Naive thymus-derived CD4-positive, alpha-beta T cell (primary cell): Measurements from ENCODE around the gene CYP2W1. TPM values are rescaled to one million over a fixed set of nuclear protein-coding genes. Genes with fewer than 3 reads are reported as not detected.
"Not testable (repeated sequence)": the region's sequence is repeated elsewhere in the genome, so short reads cannot be mapped to it uniquely, and the experiment has no call there.

ENCODE experiments used
- ATAC-seq: fragments of 150-1000 bp; cut with Tn5 transposase; 2 replicates; pipeline ENCODE4 v1.10.0; 2021; ENCODE audit warnings: mild to moderate bottlenecking, moderate library complexity
- CTCF ChIA-PET: fragments of 350-600 bp; sonication (Branson Sonifier 250); formaldehyde crosslinking; loops from one replicate; lab custom pipeline; 2021; ENCODE audit warnings: antibody characterized with exemption; lab: Charles Lee
- POLR2A ChIA-PET: fragments of 350-600 bp; sonication (Branson Sonifier 250); formaldehyde crosslinking; loops from one replicate; lab custom pipeline; 2021; ENCODE audit warnings: antibody characterized with exemption, inconsistent platforms; lab: Charles Lee
- DNase-seq, 9 donors: peaks; one replicate each; pipeline versions ENCODE4 v3.0.0 to v3.0.0-alpha.2; 2020 to 2022; ENCODE audit warnings: mixed read lengths in 1 of 9
- H3K27ac ChIP-seq: one replicate; pipeline ENCODE4 v1.7.0; 2013; ENCODE audit warnings: mild to moderate bottlenecking, low read depth, low read length, moderate library complexity
- H3K27me3 ChIP-seq, 2 donors: one replicate each; pipeline ENCODE4 v1.7.0; 2013; ENCODE audit warnings: low read length in 2 of 2, mild to moderate bottlenecking in 2 of 2, moderate library complexity in 2 of 2; ENCODE audit not compliant: control insufficient read depth in 2 of 2, insufficient read depth in 2 of 2
- H3K36me3 ChIP-seq, 3 experiments: 1 replicate in 2 of 3; 2 replicates in 1 of 3; pipeline ENCODE4 v1.7.0; 2013; ENCODE audit warnings: low read length in 3 of 3, mild to moderate bottlenecking in 3 of 3, moderate library complexity in 1 of 3; ENCODE audit not compliant: insufficient read depth in 3 of 3, control insufficient read depth in 2 of 3
- H3K4me1 ChIP-seq, 2 donors: one replicate each; pipeline ENCODE4 v1.7.0; 2013; ENCODE audit warnings: low read length in 2 of 2, mild to moderate bottlenecking in 2 of 2, moderate library complexity in 1 of 2; ENCODE audit not compliant: control insufficient read depth in 2 of 2, insufficient read depth in 2 of 2
- H3K4me3 ChIP-seq: 2 replicates; pipeline ENCODE4 v1.7.0; 2013; ENCODE audit warnings: mild to moderate bottlenecking, low read length
- H3K9me3 ChIP-seq, 3 experiments: 1 replicate in 2 of 3; 2 replicates in 1 of 3; pipeline ENCODE4 v1.7.0; 2013; ENCODE audit warnings: low read length in 3 of 3; ENCODE audit not compliant: control insufficient read depth in 2 of 3
- H3K27ac Mint-ChIP-seq, 9 donors: one replicate each; pipeline ENCODE4 v1.8.0; 2020 to 2022; ENCODE audit warnings: mixed read lengths in 9 of 9, mild to moderate bottlenecking in 8 of 9, moderate library complexity in 5 of 9, inconsistent platforms in 2 of 9
- H3K27me3 Mint-ChIP-seq, 5 donors: one replicate each; pipeline ENCODE4 v1.8.0; 2021 to 2022; ENCODE audit warnings: mixed read lengths in 5 of 5, mild to moderate bottlenecking in 1 of 5
- H3K36me3 Mint-ChIP-seq, 5 donors: one replicate each; pipeline ENCODE4 v1.8.0; 2020 to 2022; ENCODE audit warnings: mixed read lengths in 5 of 5, mild to moderate bottlenecking in 3 of 5, inconsistent platforms in 1 of 5
- H3K4me1 Mint-ChIP-seq, 7 donors: one replicate each; pipeline ENCODE4 v1.8.0; 2020 to 2022; ENCODE audit warnings: mixed read lengths in 7 of 7, mild to moderate bottlenecking in 3 of 7, inconsistent platforms in 1 of 7
- H3K4me3 Mint-ChIP-seq, 10 donors: one replicate each; pipeline ENCODE4 v1.8.0; 2020 to 2022; ENCODE audit warnings: mild to moderate bottlenecking in 10 of 10, mixed read lengths in 10 of 10, moderate library complexity in 6 of 10, inconsistent platforms in 2 of 10
- H3K9me3 Mint-ChIP-seq, 11 donors: one replicate each; pipeline ENCODE4 v1.8.0; 2020 to 2022; ENCODE audit warnings: mixed read lengths in 11 of 11, mild to moderate bottlenecking in 4 of 11, inconsistent platforms in 1 of 11, moderate library complexity in 1 of 11
- intact Hi-C, 2 donors: fragments of 100-400 bp; cut with micrococcal nuclease; formaldehyde crosslinking; loops; one replicate each; pipeline ENCODE4 v1.15.1; 2023
- microRNA-seq: library from miRNA; unstranded; fragments of <30 nt; microRNA quantifications from one replicate; pipeline ENCODE4 v1.2.0, GENCODE V29; 2022; ENCODE audit warnings: borderline microRNAs expressed
- polyA plus RNA-seq, 2 donors: library from polyadenylated mRNA; unstranded; fragments of 300-500 nt; fragmentation: Illumina TruSeq; gene quantifications; one replicate each; pipeline ENCODE4 v1.2.3, GENCODE V29; 2021
- total RNA-seq, 6 experiments: library from RNA in 5 of 6; stranded (reverse) in 5 of 6; gene quantifications; 1 replicate in 5 of 6; 2 replicates in 1 of 6; pipeline ENCODE4 v1.2.3 and lab custom pipeline; 2021 to 2026

Gene CYP2W1
- total and polyA plus RNA-seq, 7 experiments from 2014 or later = not detected

DNA sequence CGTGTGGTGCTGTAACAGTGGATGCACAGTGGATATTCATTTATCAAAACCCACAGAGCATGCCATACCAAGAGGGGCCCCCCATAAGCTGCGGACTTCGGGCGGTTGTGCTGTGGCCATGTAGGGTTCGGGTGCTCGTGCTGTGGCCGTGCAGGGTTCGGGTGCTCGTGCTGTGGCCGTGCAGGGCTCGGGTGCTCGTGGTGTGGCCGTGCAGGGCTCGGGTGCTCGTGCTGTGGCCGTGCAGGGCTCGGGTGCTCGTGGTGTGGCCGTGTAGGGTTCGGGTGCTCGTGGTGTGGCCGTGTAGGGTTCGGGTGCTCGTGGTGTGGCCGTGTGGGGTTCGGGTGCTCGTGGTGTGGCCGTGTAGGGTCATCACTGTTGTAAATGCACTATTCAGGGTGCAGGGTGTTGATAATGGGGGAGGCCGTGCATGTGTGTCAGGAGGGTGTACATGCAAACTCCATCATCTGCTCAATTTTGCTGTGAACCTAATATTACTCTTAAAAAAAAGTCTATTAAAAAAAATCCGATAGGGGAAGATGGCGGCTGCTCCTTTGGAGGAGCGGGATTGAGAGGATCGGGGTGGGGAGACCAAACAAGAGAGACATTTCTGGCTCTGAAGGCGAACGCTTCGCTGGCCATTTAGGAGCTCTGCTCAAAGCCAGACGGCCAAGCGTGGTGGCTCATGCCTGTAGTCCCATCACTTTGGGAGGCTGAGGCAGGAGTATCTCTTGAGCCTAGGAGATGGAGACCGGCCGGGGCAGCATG, 53.4 kb downstream of the CYP2W1 start:
- ATAC-seq = not testable (repeated sequence)

More for the DNA sequence above, 53.4 kb downstream of the CYP2W1 start:
- H3K27ac Mint-ChIP-seq, H3K4me3 Mint-ChIP-seq, H3K9me3 Mint-ChIP-seq, H3K9me3 ChIP-seq, H3K36me3 Mint-ChIP-seq, H3K36me3 ChIP-seq, H3K27ac ChIP-seq, DNase-seq, H3K4me3 ChIP-seq, POLR2A ChIA-PET, CTCF ChIA-PET, intact Hi-C loops, H3K27me3 Mint-ChIP-seq, H3K27me3 ChIP-seq: not testable (repeated sequence)
- peaks cover 18% of the 10 kb centered on the region in 2 donors for H3K4me1 ChIP-seq
- H3K4me1 Mint-ChIP-seq = peaks cover 15 to 34% (median 32%) of the 10 kb centered on the region in 7 donors

Small RNA genes lying within 50 kb of the gene (microRNA-seq; reads per million reads assigned to microRNA genes)
- gene MIR339 = 1,619 reads per million, percentile 86 among the genes with 10 or more reads in this experiment

Other genes with a start within 250 kb of the CYP2W1 start
- gene SUN1, start 150.7 kb upstream of the CYP2W1 start, total RNA-seq = 100 to 1,000 TPM in 3 of 5 experiments, 10 to 100 TPM in 2; 58.4 to 254 (median 114) TPM
- gene SUN1, start 150.7 kb upstream of the CYP2W1 start, polyA plus RNA-seq = 10 to 100 TPM; 39.4 to 69.0 TPM
- gene GET4, start 106.6 kb upstream of the CYP2W1 start, total RNA-seq = 10 to 100 TPM; 42.6 to 82.1 (median 52.6) TPM
- 10 to 100 TPM; 20.5 to 38.6 TPM for gene GET4, start 106.6 kb upstream of the CYP2W1 start, polyA plus RNA-seq
- gene ADAP1, start 28.5 kb upstream of the CYP2W1 start, total RNA-seq = 10 to 100 TPM in 3 of 5 experiments, 1 to 10 TPM in 2; 5.0 to 68.6 (median 17.3) TPM
- 1 to 10 TPM; 3.8 to 5.5 TPM for gene ADAP1, start 28.5 kb upstream of the CYP2W1 start, polyA plus RNA-seq
- 10 to 100 TPM; 18.3 to 48.2 (median 46.1) TPM for gene COX19, start 7.6 kb upstream of the CYP2W1 start, total RNA-seq
- gene COX19, start 7.6 kb upstream of the CYP2W1 start, polyA plus RNA-seq = 10 to 100 TPM; 26.7 to 28.1 TPM
- 10 to 100 TPM; 10.1 to 26.5 (median 15.9) TPM for gene GPR146, start 61.4 kb downstream of the CYP2W1 start, total RNA-seq
- gene GPR146, start 61.4 kb downstream of the CYP2W1 start, polyA plus RNA-seq = 10 to 100 TPM; 13.5 to 16.9 TPM
- 1 to 10 TPM in 1 of 5 experiments, under 1 TPM in 1, not detected in 3; 0.13 to 1.3 TPM for gene GPER1, start 104.9 kb downstream of the CYP2W1 start, total RNA-seq
- gene GPER1, start 104.9 kb downstream of the CYP2W1 start, polyA plus RNA-seq = under 1 TPM; 0.21 to 0.47 TPM
- 10 to 100 TPM; 21.2 to 74.5 (median 38.6) TPM for gene ZFAND2A, start 177.0 kb downstream of the CYP2W1 start, total RNA-seq
- gene ZFAND2A, start 177.0 kb downstream of the CYP2W1 start, polyA plus RNA-seq = 10 to 100 TPM; 43.2 to 51.7 TPM
- not detected for gene UNCX, start 249.7 kb downstream of the CYP2W1 start, total RNA-seq
- gene UNCX, start 249.7 kb downstream of the CYP2W1 start, polyA plus RNA-seq = not detected